Fibroblast of skin of left biceps (primary cell): ENCODE results near the gene CDR2L.

Experiments used
- DNase-seq, 2 experiments: peaks; one replicate each; pipeline ENCODE4 v3.0.0-alpha.2; 2013; ENCODE audit warnings: low read depth in 2 of 2

The CDR2L gene

DNA sequence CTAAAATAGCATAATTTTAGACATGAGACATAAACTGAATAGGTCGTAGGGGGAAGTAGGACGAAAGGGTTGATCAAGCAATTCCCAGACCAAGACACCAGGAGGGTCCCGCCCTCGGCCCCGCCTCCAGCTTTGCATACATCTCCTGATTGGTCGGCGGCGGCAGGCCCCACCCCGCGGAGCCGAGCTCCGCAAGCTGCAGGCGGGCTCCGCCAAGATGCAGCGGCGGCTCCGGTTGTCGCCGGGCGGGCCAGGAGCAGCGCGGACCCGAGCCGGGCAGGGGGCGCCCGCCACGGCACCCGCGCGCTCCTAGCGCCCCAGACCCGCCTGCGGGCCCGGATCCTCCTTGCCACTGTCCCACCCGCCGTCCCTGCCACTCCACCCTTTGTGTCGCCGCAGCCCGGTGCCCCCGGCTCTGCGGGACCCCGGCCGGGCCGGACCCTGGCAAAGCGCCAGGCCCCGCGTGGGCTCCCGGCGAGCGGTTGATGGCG, at the start of gene CDR2L:
Gene CDR2L (plus strand): TSS at position 215 of the 491 bp plus-strand sequence. CDS start 412 bp downstream, outside the sequence.
- DNase-seq, result peak; percentile 66 to 72

DNA sequence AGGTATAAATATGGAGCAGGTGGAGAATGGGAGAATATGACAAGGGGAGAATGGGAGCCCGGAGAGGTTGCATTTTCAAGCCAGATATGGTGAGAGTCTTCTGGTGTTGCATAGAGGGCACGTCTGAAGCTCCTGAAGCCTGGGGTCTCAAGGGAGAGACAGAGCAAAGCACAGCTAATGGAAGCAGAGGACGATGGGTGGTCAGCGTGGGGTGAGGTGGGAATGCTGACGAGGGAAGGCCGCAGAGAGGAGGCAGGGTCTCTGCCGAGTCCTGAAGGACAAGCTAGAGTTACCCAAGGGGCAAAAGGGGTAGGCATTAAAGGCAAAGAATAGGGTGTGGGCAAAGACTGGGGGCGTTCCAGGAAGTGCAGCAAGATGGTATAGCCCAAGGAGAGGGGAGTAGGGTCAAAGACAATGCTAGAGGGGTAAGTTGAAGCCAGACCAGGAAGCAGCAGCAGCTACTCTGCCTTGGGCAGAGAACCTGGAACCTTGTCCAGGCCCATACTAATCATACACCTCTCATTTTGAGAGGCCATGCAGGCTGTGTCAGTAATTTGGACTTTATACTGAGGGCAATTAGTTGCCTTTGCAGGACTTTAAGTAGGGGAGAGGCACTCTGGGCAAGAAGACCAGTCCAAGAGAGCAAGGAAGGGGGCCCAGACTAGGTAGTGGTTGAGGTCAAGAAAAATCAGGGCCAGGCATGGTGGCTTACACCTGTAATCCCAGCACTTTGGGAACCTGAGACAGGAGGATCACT, 49.1 kb upstream of the CDR2L start:
- DNase-seq, result no peak

DNA sequence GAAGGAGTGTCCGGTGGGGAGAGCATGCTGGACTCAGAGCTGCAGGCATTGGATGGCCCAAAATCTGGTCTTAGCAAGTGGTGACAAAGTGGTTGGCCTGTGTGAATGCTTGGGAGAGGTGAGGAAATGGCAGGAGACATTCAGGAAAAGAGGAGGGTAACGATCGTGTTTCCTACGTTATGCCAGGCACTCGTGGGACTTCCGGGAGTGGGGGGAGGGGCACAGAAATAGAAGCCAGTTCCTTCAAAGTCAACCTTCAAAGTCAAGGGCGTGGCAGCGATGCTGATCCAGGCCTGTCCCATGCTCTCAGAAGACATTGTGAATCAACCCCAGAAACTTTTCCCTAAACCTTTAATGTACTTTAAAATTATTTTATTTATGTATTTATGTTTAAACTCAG, 47.9 kb upstream of the CDR2L start:
- DNase-seq, result no peak

DNA sequence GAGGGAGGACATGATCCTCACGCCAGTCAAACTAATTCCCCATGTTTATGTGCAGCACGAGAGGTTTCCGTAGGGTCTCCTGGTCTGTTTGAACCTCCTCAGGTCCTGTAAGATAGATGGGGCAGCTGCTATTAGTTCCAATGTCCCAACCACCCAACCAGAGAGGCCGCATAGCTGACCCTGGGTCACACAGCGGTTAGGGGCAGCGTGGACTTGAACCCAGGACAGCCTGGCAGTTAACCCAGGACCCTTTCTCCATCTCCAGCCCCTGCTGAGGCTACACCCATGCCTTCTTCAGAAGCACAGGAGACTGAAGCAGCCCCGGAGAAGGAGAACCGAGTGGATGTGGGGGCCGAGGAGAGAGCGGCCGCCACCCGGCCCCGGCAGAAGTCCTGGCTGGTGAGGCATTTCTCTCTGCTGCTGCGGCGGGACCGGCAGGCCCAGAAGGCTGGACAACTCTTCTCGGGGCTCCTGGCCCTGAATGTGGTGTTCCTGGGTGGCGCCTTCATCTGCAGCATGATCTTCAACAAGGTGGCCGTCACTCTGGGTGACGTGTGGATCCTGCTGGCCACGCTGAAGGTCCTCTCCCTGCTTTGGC, 46.2 kb upstream of the CDR2L start:
- no peak for DNase-seq

DNA sequence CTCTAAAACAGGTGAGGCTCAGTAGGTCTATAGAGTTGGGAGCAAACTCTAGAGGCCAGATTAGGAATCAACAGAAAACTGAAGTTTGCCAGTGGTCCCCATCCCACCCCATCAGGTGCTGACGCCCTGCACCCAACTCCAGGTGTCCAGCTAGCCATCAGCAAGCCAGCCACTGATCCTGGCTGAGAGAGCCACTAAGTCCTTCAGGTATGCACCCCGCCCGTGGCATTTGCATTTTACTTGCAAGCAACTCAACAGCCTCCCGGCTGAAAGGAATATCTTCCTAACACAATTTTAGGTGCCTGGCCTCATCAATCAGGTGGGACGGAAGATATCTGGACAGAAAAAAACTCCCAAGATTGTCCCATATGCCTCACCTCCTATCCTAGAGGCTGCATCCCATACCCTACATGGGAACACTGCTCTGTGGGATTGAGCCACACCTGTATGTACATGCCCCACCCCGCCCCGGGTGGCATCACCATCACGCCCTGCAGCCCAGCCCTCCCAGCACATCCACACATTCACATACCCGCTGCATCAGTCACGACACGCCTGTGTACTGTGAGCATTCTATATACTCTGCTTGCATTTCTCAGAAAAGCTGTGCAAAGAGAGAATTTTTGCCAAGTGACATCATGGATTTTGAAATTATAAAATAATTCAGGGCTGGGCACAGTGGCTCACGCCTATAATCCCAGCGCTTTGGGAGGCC, 43.5 kb upstream of the CDR2L start:
- DNase-seq, result no peak

DNA sequence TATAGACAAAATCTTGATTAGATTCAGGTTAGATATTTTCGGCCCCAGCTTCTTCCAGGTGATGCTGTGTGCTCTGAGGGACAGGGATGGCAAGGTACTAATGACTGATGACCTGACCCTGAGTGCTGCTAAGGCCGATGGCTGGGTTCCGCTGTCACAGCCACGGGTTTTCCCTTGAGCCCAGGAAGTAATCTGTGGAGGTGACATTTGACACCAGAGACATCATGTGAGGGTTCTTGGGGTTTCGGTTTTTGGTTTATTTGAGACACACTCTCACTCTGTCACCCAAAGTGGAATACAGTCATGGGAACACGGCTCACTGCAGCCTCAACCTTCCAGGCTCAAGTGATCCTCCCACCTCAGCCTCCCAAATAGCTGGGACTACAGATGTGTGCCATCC, 41.9 kb upstream of the CDR2L start:
- DNase-seq, result no peak

DNA sequence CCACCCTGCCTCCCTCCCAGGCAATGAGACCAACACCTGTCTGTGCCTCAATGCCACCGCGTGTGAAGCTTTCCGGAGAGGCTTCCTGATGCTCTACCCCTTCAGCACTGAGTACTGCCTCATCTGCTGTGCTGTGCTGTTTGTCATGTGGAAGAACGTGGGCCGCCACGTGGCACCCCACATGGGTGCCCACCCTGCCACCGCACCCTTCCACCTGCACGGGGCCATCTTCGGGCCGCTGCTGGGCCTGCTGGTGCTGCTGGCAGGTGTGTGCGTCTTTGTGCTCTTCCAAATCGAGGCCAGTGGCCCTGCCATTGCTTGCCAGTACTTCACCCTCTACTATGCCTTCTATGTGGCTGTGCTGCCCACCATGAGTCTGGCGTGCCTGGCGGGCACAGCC, 40.8 kb upstream of the CDR2L start:
- DNase-seq, result no peak

DNA sequence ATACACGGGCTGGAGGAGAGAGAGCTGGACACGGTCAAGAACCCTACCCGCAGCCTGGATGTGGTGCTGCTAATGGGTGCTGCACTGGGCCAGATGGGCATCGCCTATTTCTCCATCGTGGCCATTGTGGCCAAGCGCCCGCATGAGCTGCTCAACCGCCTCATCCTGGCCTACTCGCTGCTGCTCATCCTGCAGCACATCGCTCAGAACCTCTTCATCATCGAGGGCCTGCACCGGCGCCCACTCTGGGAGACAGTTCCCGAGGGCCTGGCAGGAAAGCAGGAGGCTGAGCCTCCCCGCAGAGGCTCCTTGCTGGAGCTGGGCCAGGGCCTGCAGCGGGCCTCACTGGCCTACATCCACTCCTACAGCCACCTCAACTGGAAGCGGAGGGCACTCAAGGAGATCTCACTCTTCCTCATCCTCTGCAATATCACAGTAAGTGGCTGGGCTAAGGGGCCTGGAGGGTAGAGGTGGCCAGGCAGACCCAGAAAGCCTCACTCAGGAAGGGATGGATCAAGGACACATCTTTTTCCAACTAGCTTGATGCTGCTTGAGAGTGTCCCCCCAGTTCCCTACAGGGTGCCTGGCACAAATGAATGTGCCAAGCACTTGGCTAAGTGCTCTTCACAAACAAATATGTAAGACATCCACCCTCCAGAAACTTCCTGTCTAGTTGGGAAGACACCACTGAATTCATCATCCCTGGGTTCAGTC, 40.2 kb upstream of the CDR2L start:
- no peak for DNase-seq

DNA sequence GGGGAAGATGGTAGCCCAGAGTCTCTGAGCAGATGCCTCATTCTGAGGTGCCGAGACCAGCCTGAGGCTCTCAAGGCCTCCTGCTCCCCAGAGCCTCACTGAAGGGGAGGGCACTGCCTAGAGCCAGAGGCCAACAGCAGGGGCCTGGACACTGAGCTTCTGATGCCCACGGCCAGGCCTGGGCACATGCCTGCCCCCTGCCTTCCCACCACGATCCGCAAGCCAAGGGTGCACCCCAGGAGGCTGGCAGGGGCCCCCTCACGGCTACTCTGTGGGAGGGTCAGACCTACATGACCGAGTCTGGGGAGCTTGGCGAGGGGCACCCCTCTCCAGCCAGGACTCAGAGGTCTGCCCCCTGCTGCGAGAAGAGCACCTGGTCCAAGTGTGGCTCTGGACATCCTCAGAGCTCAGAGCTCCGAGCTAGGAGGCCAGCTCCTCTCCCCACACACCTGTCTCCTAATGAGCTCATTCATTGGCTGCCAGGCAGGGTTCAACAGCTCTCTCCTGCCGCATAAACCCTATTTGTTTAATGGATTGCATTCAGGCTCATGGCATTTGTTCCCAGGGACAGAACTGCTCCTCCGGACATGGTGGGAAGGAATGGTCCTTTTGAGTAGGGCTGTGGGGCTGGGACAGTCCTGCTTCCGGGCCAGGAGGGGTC, 37.8 kb upstream of the CDR2L start:
- DNase-seq, result no peak

DNA sequence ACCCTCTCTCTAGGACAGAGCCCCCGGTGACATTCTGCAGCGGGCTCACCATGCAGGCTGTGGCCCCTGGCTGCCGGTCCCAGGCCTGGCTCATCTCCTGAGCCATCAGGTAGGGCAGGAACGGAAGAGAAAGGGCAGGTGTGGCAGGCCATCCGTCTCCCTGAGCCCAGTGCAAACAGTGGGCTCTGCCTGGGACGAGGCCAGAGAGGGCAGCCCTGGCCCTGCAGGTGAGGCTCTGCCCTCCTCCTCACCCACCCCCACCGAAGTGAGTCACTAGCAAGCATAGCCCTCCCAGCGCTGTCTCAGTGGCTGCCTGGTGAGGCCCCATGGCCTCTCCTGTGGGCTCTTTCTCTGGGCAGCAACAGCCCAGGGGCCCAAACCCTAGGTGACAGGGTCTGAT, 37.2 kb upstream of the CDR2L start:
- DNase-seq, result no peak

DNA sequence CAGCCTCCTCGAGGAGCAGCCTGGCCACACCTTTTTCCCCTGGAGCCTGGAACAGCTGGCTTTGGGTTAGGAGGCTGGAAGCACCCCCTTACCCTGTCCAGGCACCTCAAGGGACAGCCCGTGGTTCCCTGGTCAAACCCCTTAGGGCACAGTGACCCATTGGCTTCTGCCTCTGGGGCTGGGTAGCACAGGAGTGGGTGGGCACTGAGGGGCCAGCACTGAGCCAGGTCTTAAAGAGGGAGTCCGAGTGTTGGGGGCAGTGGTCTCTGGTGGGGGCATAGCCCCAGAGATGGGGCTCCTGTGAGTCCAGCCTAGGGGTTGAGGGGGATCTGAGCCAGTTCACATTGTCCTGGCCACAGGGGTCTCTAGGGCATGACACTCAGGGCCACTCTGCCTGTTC, 36.4 kb upstream of the CDR2L start:
- DNase-seq, result no peak

DNA sequence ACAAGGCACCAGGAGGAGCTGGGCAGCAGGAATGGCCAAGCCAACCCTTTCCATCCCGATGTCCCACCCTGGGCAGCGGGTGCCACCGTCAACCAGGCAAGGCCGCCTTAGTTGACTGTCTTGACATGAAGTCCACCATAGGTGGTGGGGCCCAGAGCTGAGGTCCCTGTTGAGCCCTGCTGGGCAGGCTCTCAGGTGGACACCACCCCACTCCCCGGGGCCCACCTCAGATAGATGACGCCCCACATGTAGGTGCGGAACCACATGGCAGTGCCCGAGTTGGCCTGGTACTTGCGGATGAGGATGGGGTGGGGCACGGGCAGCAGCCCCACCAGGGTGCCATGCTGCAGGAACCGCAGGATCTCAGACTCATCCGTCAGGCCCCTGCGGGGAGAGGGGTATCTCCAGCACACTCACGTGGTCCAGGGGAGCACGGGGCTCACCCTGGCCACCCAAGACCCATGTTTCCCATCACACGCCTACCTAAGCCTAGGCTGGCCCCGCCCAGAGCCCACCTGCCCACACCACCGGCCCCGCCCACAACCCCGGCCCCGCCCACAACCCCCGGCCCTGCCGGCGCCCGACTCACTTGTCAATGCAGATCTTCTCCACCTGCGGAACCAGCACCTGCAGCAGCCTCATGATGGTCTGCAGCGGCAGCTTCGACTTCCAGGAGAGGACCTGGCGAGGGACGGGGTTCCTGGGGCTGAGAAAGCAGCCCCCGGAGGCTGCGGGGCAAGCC, 35.6 kb upstream of the CDR2L start:
- no peak for DNase-seq

DNA sequence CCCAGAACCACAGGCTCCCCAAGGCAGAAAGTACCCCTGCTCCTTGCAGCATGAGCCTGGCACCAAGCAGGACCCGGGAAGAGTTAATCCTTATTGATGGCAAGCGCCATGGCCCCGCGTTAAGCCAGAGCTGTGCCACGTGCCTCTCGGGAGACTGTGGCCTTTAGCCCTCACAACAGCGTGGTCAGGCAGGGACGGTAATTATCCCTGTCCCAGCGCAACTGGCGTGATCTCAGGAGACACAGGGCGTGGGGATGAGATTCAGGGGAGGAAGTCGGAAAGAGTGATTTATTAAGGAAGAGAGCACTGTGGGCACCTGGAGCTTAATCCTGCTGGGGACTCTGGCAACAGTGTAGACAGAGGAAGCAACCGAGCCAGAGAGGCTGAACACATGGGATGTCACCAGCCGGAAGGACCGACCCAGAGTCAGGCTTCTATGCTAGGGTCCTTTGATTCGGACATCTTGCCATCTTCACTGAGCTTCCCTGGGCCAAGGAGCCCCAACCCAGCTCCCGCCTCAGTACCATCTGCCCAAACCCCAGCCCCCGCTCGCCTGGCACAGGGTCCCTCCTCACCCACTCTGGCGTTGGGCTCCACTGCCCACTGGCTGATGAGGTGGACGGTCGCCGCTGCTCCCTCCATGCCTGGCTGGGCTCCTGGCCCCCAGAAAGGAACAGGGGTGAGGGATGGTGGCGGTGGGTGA, 34.9 kb upstream of the CDR2L start:
- DNase-seq, result no peak

DNA sequence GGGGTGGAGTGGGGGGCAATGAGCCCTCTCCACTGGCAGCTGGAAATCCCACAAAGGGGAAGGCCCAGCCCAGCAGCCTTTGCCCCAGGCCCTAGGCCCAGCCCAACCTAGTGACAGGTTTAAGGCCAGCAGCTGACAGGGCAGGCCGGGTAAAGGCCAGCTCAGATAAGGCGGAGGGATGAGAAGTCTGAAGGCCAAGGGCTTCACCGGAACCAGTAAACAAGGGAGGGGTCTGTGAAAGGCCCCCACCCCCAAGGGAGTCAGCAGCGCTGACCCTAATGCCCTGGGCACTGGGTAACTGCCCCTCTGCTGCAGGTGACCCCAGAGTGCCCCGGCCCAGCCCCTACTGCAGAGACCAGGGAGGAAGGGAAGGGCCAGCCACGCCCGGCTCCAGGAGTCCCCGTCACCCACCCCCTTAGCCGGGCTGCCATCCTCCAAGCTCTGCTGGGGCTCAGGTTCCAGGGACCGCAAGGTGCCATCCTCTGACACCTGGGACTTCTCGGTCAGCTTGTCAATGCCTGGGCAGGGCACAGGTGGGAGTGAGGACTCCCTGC, 34.2 kb upstream of the CDR2L start:
- DNase-seq, result no peak

DNA sequence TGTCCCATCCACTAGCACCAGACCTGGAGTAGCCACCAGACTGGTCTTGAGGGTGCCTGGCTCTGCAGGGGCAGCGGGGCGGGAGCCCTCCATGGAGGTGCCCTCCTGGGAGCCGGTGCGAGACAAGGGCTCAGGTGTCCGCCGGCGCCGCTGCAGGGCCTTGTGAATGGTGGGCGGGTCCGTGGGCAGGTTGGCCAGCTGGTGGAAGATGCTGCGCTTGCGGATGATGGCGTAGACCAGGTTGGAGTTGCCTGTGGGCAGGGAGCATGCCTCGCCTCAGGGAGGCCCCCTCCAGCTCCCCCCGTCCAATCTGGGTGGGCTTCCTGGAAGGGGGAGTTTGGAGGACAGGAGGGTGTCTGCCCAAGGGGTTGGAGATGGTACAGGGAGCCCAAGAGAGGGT, 33.3 kb upstream of the CDR2L start:
- no peak for DNase-seq

DNA sequence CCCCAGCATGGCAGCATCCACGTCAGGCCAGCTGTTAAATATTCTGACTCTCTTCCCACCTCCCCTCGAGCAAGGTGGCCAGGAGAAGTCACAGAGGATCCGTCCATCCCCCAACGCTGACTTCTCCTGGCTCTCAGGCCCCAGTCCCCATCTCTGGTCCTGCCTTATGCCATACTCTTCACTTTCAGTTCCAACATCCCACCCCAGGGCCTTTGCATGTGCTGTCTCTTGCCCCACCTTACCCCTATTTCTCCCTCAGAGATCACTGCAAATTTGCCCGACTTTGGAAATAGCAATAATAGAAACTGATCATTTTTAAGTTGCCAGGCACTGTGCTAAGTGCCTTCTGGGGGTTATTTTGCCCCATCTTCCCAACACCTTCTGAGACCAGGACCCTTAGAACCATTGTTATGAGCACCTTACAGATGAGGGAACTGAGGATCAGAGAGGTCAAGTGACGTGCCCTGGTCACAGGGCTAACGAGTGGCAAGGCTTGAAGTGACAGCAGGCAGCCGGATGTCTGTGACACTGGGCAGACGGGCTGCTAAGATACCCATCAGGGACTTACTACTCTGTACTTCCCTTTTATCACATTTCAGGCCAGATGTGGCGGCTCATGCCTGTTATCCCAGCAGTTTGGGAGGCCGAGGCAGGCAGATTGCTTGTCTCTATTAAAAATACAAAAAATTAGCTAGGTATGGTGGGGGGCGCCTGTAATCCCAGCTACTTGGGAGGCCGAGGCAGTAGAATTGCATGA, 32.6 kb upstream of the CDR2L start:
- DNase-seq, result no peak

DNA sequence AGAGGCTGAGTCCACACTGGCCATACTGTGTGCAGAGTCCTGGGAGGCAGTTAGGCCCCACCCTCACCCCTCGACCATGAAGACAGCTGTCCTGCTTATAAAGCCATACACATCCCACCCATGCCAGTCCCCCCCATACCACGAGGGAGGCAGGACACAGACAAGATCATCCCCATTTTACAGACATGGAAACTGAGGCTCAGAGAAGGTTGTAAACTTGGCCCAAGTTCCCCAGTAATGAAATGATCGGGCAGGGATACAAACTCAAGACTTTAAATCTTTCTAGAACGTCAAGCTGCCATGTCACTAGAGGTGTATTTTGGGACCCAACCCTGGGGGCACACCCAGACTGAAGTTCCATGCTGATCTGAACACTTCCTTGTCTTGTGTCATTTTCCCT, 31.3 kb upstream of the CDR2L start:
- no peak for DNase-seq

DNA sequence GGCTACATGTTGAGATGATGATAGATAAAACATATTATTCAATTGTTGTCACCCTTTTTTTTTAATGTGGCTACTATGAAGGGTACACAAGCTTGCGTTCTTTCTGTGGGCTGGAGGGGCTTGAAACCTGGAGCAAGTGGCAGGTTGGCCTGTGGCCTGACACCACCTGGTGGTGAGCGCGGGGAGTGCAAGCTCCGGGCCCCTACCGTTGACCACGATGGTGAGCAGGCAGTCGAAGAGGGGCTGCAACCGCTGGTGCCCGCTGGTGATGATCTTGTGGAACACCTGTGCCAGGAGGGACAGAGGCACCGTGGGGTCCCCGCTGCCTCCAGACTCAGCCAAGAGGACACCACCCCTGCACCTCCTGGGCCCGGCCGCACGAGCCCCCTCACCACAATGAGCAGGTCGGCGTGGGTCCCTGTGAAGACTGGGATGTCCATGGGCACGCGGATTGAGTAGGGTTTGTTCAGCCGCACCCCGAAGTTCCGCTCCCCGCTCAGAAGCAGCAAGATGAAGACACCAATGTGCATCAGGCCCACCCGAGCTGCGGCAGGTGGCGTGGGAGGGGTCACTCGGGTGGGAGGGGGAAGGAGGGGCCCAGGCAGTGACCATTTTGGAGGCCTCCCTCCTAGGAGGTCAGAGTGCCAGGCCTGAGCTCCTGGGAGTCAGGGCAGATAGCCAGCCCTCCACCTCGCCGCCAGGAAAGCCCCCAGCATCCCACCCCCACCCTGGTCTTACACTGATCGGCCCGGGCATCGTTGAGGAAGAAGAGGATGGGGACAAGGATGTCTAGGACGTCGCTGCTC, 29.3 kb upstream of the CDR2L start:
- DNase-seq, result no peak
